ENCODE measurements around the gene PLPPR4.
"Not testable (repeated sequence)": the region's sequence is repeated elsewhere in the genome, so short reads cannot be mapped to it uniquely, and the experiment has no call there.

The PLPPR4 gene

DNA sequence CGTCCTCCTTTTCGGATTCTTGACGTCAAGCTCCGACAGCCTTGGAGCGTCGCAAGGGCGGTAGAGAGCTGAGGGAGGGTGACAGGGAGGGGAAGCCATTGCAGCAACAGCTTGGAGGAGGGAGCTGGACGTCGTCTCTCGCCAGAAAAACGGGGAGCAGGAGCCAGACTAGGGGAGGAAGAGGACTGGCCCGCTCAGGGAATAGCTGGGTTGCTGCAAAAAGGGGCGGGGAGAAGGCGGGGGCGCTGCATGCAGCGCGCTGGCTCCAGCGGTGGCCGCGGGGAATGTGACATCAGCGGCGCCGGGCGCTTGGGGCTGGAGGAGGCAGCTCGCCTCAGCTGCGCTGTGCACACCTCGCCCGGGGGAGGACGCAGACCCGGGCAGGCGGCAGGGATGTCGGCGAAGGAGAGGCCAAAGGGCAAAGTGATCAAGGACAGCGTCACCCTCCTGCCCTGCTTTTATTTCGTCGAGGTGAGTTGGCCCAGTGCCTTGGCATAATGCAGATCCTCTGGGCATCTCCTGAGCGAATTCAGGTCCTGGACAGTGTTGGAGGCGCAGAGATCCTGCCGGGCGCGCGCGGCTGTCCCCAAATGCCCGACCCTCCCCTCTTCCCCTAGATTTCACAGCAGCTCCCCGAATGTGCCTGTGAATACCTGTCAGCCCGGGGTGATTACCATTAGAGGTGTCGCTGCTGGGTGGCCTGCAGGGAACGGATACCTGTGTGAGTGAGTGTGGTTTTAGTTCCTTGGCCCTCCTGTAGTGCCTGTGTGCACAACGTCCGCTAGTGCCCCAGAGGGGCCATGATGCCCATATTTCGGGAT, at the start of gene PLPPR4:
TSS of gene PLPPR4 (plus strand) at position 292 of the 821 bp plus-strand sequence. CDS start at position 394, 102 bp downstream.
- in situ Hi-C loops (cut with HindIII; ENCODE audit: low sequenced_read_pairs): no loop called here

DNA sequence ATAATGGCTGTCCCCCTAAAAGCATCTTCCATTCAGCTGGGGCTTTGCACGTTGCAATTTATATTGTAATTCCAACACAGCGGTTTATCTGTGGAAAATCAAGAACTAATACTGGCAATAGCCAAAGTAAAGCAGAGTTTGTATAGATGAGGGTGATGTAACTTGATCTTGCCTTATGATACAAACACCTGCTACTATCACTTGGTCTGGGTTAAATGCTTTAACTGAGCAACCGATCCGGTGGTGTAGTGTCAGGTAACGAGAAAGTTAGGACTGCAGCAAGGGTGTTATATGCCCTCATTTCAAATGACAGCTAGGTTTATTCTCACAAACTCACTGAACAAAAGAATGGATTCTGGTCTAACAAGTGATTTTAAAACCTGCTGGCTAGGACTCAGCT, 47.3 kb upstream of the PLPPR4 start:
- in situ Hi-C loops (cut with HindIII; ENCODE audit: low sequenced_read_pairs): no loop called here

- in situ Hi-C loops (cut with HindIII; ENCODE audit: low sequenced_read_pairs): no loop called here
Observed at GRCh38 chr1:99217599-99217998, 46.7 kb upstream of the PLPPR4 start.

- in situ Hi-C loops (cut with HindIII; ENCODE audit: low sequenced_read_pairs): no loop called here
Observed at GRCh38 chr1:99218572-99218971, 45.7 kb upstream of the PLPPR4 start.

DNA sequence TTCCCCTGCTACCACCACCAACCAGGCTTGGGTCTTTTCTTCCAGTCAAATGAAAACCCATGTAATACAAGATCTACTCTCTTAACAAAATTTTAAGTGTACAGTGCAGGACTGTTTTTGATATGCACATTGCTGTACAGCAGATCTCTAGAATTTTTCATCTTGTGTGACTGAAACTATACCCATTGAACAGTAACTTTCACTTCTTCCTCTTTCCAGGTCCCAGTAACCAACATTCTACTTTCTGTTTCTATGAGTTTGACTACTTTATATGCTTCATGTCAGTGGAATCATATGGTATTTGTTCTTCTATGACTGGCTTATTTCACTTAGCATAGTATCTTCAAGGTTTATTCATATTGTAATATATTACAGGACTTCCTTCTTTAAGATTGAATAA, 45.3 kb upstream of the PLPPR4 start:
- in situ Hi-C loops (cut with HindIII; ENCODE audit: low sequenced_read_pairs): no loop called here

DNA sequence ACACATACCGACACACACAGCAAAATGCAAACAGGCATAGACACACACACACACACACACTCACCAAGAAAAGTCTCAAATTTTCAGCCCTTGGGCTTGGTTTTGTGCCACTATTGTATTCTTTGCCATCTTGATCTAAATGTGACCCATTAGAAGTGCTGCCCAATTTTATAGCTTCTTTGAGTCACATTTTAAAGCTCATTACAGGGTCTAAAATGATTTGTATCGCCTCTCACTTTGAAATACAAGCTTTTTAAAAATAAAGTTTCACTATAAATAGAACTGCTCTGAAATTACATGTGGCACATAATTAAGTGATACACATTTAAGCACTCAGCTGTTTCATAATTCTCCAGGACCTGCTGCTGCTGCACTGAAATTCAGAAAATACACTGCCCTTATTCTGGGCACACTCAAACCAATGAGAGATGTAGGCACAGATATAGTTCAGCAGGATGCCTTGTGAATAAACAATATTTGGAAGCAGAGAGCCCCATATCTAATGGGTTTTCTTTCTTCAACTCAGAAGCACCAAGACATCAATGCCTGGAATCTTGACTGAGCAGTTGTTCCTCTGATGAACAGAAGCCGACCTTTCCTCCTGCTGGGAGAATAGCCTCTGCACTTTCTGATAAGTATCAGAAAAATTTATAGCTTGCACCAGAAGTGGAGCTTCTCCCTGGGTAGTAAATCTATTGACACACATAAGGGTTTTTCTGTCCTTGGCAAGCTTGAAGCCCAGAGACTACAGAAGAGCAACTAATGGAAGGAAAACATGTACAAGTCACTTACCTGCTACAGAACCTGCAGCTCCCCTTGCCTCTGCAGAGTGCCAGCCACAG, 37.0 kb upstream of the PLPPR4 start:
- in situ Hi-C loops (cut with HindIII; ENCODE audit: low sequenced_read_pairs): no loop called here

GRCh38 chr1:99228153-99228552, 36.1 kb upstream of the PLPPR4 start:
- in situ Hi-C loops (cut with HindIII; ENCODE audit: low sequenced_read_pairs): no loop called here

- in situ Hi-C loops (cut with HindIII; ENCODE audit: low sequenced_read_pairs): no loop called here
Observed at GRCh38 chr1:99229122-99229521, 35.2 kb upstream of the PLPPR4 start.

DNA sequence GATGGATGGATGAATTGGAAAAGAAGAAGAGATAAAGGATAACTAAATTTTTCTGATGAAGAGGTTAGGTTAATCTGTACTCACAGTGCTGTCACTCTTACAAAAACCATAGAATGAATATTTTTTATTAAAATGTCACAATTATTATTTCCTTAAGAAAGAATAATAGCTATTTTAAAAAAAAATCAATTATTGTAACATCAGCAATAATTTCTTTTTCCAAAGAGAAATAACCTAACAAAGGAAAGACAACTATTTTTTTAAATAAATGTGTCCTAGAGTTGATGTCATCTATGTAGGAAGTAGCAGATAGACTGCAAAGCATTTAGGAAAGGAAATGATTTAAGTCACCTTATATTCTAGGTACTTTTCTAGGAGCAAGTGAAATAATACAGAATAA, 33.6 kb upstream of the PLPPR4 start:
- in situ Hi-C loops (cut with HindIII; ENCODE audit: low sequenced_read_pairs): no loop called here

DNA sequence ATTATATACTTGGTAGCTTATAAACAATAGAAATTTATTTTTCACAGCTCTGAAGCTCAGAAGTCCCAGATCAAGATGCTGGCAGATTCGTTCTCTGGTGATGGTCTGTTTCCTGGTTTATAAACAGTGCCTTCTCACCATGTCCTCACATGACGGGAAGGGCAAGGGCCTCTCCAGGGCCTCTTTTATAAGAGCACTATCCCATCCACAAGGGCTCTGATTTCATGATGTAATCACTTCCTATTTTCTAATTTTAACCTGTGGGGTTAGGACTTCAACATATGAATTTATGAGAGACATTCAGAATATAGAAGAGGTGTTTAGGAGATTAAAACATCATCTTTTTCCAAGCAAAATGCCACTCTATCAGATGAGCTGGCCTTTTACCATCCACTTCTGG, 32.1 kb upstream of the PLPPR4 start:
- in situ Hi-C loops (cut with HindIII; ENCODE audit: low sequenced_read_pairs): no loop called here

- in situ Hi-C loops (cut with HindIII; ENCODE audit: low sequenced_read_pairs): no loop called here
Observed at GRCh38 chr1:99233446-99233845, 30.8 kb upstream of the PLPPR4 start.

- in situ Hi-C loops (cut with HindIII; ENCODE audit: low sequenced_read_pairs): no loop called here
Observed at GRCh38 chr1:99236756-99237155, 27.5 kb upstream of the PLPPR4 start.

DNA sequence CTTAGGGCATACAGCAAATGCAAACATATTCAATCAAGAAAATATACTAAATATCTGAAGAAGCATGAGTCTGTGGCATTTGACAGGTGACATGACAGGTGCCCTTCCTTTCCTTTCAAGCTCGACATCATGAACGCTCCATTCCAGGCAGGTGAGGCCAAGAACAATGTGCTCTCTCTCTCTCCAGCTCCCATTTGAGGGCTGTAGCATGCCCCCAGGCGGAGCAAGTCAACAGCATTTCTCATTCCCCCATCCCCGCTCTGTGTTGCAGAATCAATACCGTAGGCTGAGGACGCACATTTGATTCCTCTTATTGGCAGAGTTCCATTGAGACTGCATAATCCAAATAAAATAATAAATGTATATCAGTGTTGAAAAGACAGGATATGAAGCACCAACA, 24.6 kb upstream of the PLPPR4 start:
- in situ Hi-C loops (cut with HindIII; ENCODE audit: low sequenced_read_pairs): no loop called here

DNA sequence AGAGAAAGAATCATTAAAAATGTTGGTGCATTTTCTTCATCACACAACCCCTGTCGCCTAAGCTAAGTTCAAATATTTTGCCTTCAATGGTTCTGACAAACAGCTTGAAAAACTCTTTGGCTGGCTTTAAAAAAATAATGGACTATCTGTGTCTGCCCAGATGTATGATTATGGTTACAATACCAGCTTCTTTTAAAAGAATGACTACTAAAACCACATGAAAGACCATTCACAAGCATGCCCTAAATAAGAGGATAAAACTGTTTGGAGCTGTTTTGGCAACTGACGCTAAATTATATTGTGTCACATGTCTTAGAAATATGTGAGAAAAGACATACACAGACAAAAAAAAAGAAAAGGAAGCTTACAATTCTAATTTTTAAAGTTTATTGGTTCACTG, 23.7 kb upstream of the PLPPR4 start:
- in situ Hi-C loops (cut with HindIII; ENCODE audit: low sequenced_read_pairs): no loop called here

- in situ Hi-C loops (cut with HindIII; ENCODE audit: low sequenced_read_pairs): no loop called here
Observed at GRCh38 chr1:99246152-99246551, 18.1 kb upstream of the PLPPR4 start.

DNA sequence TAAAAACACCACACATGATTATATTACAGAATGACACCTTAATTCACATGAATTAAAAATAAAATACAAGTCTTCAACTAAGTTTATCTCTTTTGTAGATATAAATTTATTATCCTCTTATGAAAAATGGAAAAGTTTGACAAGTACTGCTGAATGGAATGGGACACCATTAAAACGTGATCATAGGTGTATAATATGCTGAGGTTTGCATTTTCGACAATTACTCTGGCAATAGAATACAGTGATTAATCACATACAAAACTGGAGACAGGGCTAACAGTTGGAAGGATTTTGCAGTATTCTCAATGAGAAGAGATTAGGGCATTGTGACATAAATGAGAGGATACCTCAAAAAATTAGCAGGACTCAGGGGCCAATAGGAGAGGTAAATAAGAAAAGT, 17.1 kb upstream of the PLPPR4 start:
- in situ Hi-C loops (cut with HindIII; ENCODE audit: low sequenced_read_pairs): no loop called here

- in situ Hi-C loops (cut with HindIII; ENCODE audit: low sequenced_read_pairs): no loop called here
Observed at GRCh38 chr1:99250728-99251127, 13.6 kb upstream of the PLPPR4 start.

GRCh38 chr1:99251308-99251707, 13.0 kb upstream of the PLPPR4 start:
- in situ Hi-C loops (cut with HindIII; ENCODE audit: low sequenced_read_pairs): no loop called here

DNA sequence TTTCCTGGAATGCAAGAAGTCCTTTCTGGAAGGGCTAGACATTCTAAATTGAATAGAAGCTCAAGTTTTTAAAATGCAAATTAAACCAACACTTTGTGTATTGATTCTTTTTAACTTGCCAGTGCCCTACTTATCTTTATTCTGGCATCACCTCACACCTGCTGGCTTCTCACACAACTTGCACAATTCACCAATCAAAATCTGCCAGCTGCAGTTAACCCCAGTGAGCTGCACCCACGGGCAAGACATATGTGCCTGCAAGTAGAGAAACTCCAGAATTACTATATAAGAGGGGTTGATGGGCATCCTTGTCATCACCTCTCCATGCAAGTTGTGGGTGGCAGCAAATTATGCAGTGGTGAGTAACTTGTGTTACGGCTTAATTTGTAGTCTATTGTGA, 11.7 kb upstream of the PLPPR4 start:
- in situ Hi-C loops (cut with HindIII; ENCODE audit: low sequenced_read_pairs): no loop called here

DNA sequence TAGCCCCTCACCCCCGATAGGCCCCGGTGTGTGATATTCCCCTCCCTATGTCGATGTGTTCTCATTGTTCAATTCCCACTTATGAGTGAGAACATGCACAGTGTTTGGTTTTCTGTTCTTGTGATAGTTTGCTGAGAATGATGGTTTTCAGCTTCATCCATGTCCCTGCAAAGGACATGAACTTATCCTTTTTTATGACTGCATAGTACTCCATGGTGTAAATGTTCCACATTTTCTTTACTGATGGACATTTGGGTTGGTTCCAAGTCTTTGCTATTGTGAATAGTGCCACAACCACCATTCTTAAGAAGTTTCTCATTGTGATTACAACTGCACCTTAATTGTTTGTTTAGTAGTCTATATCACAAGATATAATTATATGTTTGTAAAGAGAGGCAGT, 3.9 kb upstream of the PLPPR4 start:
- in situ Hi-C loops (cut with HindIII; ENCODE audit: low sequenced_read_pairs): not testable (repeated sequence)

DNA sequence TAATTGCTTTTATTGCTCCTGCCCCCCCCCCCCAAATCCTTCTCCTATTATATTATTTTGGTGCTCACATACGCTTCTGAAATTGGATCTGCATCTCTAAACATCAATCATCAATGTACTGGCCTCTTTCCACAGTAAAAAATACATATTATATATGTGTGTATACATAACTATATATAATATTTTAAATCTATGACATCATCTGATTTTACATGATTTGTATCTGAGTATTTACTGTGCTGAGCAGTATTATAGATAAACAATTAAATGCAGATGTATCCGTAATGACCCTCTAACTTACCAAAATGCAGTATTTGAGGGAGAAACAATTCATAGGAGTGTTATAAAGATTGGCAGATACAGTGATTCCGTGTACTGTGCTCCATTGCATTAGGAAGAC, 832 bp downstream of the PLPPR4 start:
- in situ Hi-C loops (cut with HindIII; ENCODE audit: low sequenced_read_pairs): no loop called here

DNA sequence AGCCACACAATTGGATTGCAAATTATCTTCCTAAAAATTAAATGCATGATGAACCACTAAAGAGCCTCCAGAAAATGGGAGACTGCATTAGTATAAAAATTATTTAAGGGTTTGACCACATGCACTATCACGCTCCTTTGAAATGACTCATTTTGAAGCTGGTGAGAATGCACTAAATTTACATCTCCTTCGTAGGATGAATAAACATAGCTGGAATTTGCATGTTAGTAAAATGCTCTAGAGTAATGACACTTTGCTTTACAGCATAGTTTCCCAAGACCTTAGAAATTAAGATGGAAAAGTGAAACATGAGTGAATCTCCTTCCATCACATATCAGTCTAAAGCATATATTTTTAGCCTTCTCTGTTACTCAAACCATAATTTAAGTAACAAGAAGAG, 2.4 kb downstream of the PLPPR4 start:
- in situ Hi-C loops (cut with HindIII; ENCODE audit: low sequenced_read_pairs): no loop called here

All from DLD1 (cell line).